MM.1S (cell line): ENCODE measurements around the gene COL11A1.

Source experiments
- CTCF ChIP-seq: fragments of 300-600 bp; sonication (generic); IDR thresholded peaks from 2 replicates; pipeline ENCODE4 v1.5.1; 2016; ENCODE audit warnings: antibody characterized with exemption, low read length, mixed read lengths
- EZH2 ChIP-seq: fragments of 300-600 bp; sonication (generic); optimal IDR thresholded peaks from 2 replicates; pipeline ENCODE3; 2017; ENCODE audit warnings: low read depth, mild to moderate bottlenecking, antibody characterized with exemption, low read length, mixed read lengths
- EZH2phosphoT487 ChIP-seq: fragments of 300-600 bp; sonication (generic); IDR thresholded peaks from 2 replicates; pipeline ENCODE4 v1.6.1; 2018; ENCODE audit warnings: antibody characterized with exemption, low read length

DNA sequence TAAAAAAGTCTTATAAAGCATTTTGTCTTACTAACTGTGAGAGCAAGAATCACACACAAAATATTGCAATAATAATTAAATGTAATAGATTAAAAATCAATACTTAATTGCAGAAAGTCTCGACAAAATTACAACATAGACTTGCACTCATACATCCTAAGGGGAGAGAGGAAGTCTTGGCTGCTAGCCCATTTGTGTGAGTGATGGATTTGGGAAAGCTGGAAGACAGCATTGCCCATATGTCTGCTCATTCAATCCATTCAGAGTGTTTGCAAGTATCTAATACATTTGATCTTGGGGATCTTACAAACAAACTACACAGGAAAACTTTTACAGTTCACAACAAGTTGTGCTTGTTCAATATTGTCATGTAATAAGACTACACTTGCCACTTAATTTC lies 140.5 kb downstream of the COL11A1 start:
- no peak for TF ChIP-seq CTCF
- no peak for TF ChIP-seq EZH2
- no peak for TF ChIP-seq EZH2phosphoT487
